Measurements from ENCODE around the gene FLRT2. TPM values are rescaled to one million over a fixed set of nuclear protein-coding genes. Genes with fewer than 3 reads are reported as not detected.

Gene FLRT2
- total RNA-seq, 1 experiment from 2014 or later, result 13.2 TPM

GRCh38 chr14:85616886-85617285 is 86.9 kb downstream of the FLRT2 start:
- POLR2A ChIA-PET, result no interaction called here
- H3K4me1 Mint-ChIP-seq, result peaks cover 53% of the 10 kb centered on the region
- H3K27ac Mint-ChIP-seq, result no peak overlapping the region
- ATAC-seq (no peak), DNase-seq (ENCODE audit: low spot score) (no peak)
- H3K36me3 Mint-ChIP-seq, result peaks cover 10% of the 10 kb centered on the region
- no peaks in the 10 kb centered on the region for H3K27me3 Mint-ChIP-seq (ENCODE audit: low read depth)
- CTCF ChIA-PET, result no interaction called here
- no peaks in the 10 kb centered on the region for H3K9me3 Mint-ChIP-seq
- TF ChIP-seq ATF1 (CRISPR knock-in tag; IDR thresholded peaks at IDR 0.05), result no peak
- TF ChIP-seq ZNF512 (CRISPR knock-in tag; IDR thresholded peaks at IDR 0.05; ENCODE audit: borderline replicate concordance), result no peak
- TF ChIP-seq EMX1 (CRISPR knock-in tag; IDR thresholded peaks at IDR 0.05), result no peak
- no peak for TF ChIP-seq ATF2 (CRISPR knock-in tag; IDR thresholded peaks at IDR 0.05; ENCODE audit: borderline replicate concordance, low read depth)
- no peak overlapping the region for H3K4me3 Mint-ChIP-seq

- peaks cover 61% of the 10 kb centered on the region for H3K4me1 Mint-ChIP-seq
- H3K36me3 Mint-ChIP-seq, result peaks cover 19% of the 10 kb centered on the region
- H3K27ac Mint-ChIP-seq, result no peak overlapping the region
- no peaks in the 10 kb centered on the region for H3K9me3 Mint-ChIP-seq
- H3K27me3 Mint-ChIP-seq (ENCODE audit: low read depth), result no peaks in the 10 kb centered on the region
- ChIA-PET CTCF (interaction anchor here (0.5 kb wide), 1 partner anchor 83 kb away, joined by 3 read pairs; no protein-coding TSS in a partner anchor), POLR2A (no interaction called here)
- no peak for TF ChIP-seq TEAD1 (CRISPR knock-in tag; IDR thresholded peaks at IDR 0.05)
- TF ChIP-seq KAT7 (CRISPR knock-in tag; IDR thresholded peaks at IDR 0.05; ENCODE audit: borderline replicate concordance), result no peak
- TF ChIP-seq NFYB (CRISPR knock-in tag; conservative IDR thresholded peaks at IDR 0.05; ENCODE audit: low read depth), result no peak
- TF ChIP-seq MYBL2 (CRISPR knock-in tag; IDR thresholded peaks at IDR 0.05), result no peak
- TF ChIP-seq SOX15 (CRISPR knock-in tag; IDR thresholded peaks at IDR 0.05), result no peak
- TF ChIP-seq, protein P1, sequence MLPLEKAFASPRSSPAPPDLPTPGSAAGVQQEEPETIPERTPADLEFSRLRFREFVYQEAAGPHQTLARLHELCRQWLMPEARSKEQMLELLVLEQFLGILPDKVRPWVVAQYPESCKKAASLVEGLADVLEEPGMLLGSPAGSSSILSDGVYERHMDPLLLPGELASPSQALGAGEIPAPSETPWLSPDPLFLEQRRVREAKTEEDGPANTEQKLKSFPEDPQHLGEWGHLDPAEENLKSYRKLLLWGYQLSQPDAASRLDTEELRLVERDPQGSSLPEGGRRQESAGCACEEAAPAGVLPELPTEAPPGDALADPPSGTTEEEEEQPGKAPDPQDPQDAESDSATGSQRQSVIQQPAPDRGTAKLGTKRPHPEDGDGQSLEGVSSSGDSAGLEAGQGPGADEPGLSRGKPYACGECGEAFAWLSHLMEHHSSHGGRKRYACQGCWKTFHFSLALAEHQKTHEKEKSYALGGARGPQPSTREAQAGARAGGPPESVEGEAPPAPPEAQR (CRISPR knock-in tag; IDR thresholded peaks at IDR 0.05), result no peak
- TF ChIP-seq NFE2L1 (CRISPR knock-in tag; IDR thresholded peaks at IDR 0.05), result no peak
- TF ChIP-seq FOXK1 (CRISPR knock-in tag; IDR thresholded peaks at IDR 0.05), result no peak
- TF ChIP-seq ETV6 (CRISPR knock-in tag; IDR thresholded peaks at IDR 0.05), result no peak
- no peak for TF ChIP-seq ZNF317 (CRISPR knock-in tag; IDR thresholded peaks at IDR 0.05; ENCODE audit: borderline replicate concordance, low read depth)
- no peak for TF ChIP-seq OVOL2 (CRISPR knock-in tag; IDR thresholded peaks at IDR 0.05; ENCODE audit: borderline replicate concordance)
- TF ChIP-seq GRHL2 (CRISPR knock-in tag; IDR thresholded peaks at IDR 0.05; ENCODE audit: insufficient replicate concordance, severe bottlenecking), result no peak
- no peak for TF ChIP-seq CREB1 (CRISPR knock-in tag; IDR thresholded peaks at IDR 0.05)
- no peak for TF ChIP-seq TCF7 (CRISPR knock-in tag; IDR thresholded peaks at IDR 0.05; ENCODE audit: low read depth)
- DNase-seq (ENCODE audit: low spot score) (no peak), ATAC-seq (peak; percentile 57)
- H3K4me3 Mint-ChIP-seq, result no peak overlapping the region
Measured at GRCh38 chr14:85617791-85618190, 87.8 kb downstream of the FLRT2 start.

DNA sequence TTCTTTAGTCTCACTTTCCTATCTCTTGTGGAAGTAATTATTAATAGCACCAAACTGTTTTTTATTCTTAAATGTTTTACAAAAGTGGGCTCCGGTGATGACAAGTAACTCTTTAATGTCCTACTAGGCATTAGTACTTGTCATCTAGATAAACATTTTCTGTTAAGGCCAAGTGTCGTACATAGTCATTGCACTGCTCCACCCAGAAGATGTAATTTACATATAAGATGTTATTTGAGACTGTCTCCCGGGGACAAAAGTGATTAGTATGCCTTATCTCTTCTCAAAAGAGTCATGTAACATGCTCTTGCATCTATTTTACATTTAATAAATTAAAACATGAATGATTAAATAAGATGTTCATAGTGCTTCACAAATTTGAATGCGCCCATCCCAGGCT is 88.4 kb downstream of the FLRT2 start:
- Mint-ChIP-seq H3K9me3 (no peaks in the 10 kb centered on the region), H3K36me3 (peaks cover 19% of the 10 kb centered on the region), H3K27me3 (ENCODE audit: low read depth) (no peaks in the 10 kb centered on the region), H3K27ac (no peak overlapping the region), H3K4me3 (no peak overlapping the region), H3K4me1 (peaks cover 59% of the 10 kb centered on the region)
- ChIA-PET CTCF (interaction anchor here (0.5 kb wide), 1 partner anchor 84 kb away, joined by 3 read pairs; no protein-coding TSS in a partner anchor), POLR2A (no interaction called here)
- DNase-seq (ENCODE audit: low spot score) (no peak), ATAC-seq (no peak)
- TF ChIP-seq, protein P2, sequence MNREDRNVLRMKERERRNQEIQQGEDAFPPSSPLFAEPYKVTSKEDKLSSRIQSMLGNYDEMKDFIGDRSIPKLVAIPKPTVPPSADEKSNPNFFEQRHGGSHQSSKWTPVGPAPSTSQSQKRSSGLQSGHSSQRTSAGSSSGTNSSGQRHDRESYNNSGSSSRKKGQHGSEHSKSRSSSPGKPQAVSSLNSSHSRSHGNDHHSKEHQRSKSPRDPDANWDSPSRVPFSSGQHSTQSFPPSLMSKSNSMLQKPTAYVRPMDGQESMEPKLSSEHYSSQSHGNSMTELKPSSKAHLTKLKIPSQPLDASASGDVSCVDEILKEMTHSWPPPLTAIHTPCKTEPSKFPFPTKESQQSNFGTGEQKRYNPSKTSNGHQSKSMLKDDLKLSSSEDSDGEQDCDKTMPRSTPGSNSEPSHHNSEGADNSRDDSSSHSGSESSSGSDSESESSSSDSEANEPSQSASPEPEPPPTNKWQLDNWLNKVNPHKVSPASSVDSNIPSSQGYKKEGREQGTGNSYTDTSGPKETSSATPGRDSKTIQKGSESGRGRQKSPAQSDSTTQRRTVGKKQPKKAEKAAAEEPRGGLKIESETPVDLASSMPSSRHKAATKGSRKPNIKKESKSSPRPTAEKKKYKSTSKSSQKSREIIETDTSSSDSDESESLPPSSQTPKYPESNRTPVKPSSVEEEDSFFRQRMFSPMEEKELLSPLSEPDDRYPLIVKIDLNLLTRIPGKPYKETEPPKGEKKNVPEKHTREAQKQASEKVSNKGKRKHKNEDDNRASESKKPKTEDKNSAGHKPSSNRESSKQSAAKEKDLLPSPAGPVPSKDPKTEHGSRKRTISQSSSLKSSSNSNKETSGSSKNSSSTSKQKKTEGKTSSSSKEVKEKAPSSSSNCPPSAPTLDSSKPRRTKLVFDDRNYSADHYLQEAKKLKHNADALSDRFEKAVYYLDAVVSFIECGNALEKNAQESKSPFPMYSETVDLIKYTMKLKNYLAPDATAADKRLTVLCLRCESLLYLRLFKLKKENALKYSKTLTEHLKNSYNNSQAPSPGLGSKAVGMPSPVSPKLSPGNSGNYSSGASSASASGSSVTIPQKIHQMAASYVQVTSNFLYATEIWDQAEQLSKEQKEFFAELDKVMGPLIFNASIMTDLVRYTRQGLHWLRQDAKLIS (CRISPR knock-in tag; IDR thresholded peaks at IDR 0.05; ENCODE audit: borderline replicate concordance), result no peak
- no peak for TF ChIP-seq ZNF532 (CRISPR knock-in tag; IDR thresholded peaks at IDR 0.05; ENCODE audit: borderline replicate concordance)
